Measurements from ENCODE around the gene ZNF366.

DNA sequence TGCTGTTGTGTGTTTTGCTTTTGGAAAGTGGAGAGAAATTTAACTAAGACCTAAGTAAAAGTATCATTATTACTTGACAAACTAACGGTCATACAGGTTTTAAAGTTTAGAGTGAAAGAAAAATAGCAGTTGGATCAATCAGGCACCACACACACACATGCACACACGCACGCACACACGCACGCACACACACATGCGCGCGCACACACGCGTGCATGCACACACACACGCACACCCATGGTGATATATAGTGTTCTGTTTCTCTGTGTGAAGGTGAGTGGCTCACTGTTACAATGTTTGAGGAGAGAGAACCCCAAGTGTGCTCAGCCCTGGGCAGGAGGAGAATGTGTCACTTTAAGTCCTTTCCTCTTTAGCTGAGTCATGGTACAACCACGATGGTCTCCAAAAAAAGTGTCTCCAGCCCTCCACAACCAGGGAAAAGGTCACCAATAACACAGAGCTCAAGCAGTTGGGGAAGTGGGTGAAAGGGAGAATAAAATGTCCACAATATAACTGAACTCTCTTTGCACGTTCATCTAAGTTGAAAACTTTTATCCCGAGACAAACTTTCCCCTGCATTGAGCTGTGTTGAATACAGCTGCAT is 3.2 kb downstream of the ZNF366 start:
- TF ChIP-seq FOXK2 (IDR thresholded peaks at IDR 0.05): no peak
- no peak for TF ChIP-seq ELF4 (IDR thresholded peaks at IDR 0.05)
- TF ChIP-seq SUZ12 (IDR thresholded peaks at IDR 0.05): no peak
- TF ChIP-seq L3MBTL2 (conservative IDR thresholded peaks at IDR 0.05): no peak
- TF ChIP-seq ARNT (IDR thresholded peaks at IDR 0.05): no peak
- no peak for TF ChIP-seq TARDBP (IDR thresholded peaks at IDR 0.05)
- TF ChIP-seq ZNF384 (IDR thresholded peaks at IDR 0.05): no peak
- TF ChIP-seq SP1 (IDR thresholded peaks at IDR 0.05): no peak

Data from HEK293T (cell line).